HL-60 (cell line): ENCODE results near the gene LRRC8A.
"Not testable (repeated sequence)": the region's sequence is repeated elsewhere in the genome, so short reads cannot be mapped to it uniquely, and the experiment has no call there.

Experiments used
- CTCF ChIP-seq: IDR thresholded peaks from one replicate; pipeline ENCODE4 v1.5.1; 2011; ENCODE audit warnings: low read length, control low read depth, inconsistent platforms; ENCODE audit not compliant: insufficient read depth
- GABPA ChIP-seq: IDR thresholded peaks from 2 replicates; pipeline ENCODE4 v1.6.1; 2012; ENCODE audit warnings: low read depth
- POLR2AphosphoS5 ChIP-seq: IDR thresholded peaks from 2 replicates; pipeline ENCODE4 v1.6.1; 2012; ENCODE audit warnings: low read depth
- REST ChIP-seq: IDR thresholded peaks from 2 replicates; pipeline ENCODE4 v1.6.1; 2012; ENCODE audit warnings: low read depth; ENCODE audit not compliant: insufficient replicate concordance
- SPI1 ChIP-seq: IDR thresholded peaks from 2 replicates; pipeline ENCODE4 v1.6.1; 2012; ENCODE audit warnings: low read depth, mild to moderate bottlenecking, borderline replicate concordance

- not testable (repeated sequence) for TF ChIP-seq CTCF, POLR2AphosphoS5, REST, SPI1, GABPA
Measured at GRCh38 chr9:128851024-128851423, 30.9 kb upstream of the LRRC8A start.
